Naive thymus-derived CD4-positive, alpha-beta T cell (primary cell): ENCODE results near the gene SPRY1. TPM values are rescaled to one million over a fixed set of nuclear protein-coding genes. Genes with fewer than 3 reads are reported as not detected.

Source experiments
- ATAC-seq: fragments of 150-1000 bp; cut with Tn5 transposase; 2 replicates; pipeline ENCODE4 v1.10.0; 2021; ENCODE audit warnings: mild to moderate bottlenecking, moderate library complexity
- CTCF ChIA-PET: fragments of 350-600 bp; sonication (Branson Sonifier 250); formaldehyde crosslinking; loops from one replicate; lab custom pipeline; 2021; ENCODE audit warnings: antibody characterized with exemption; lab: Charles Lee
- POLR2A ChIA-PET: fragments of 350-600 bp; sonication (Branson Sonifier 250); formaldehyde crosslinking; loops from one replicate; lab custom pipeline; 2021; ENCODE audit warnings: antibody characterized with exemption, inconsistent platforms; lab: Charles Lee
- DNase-seq, 9 donors: peaks; one replicate each; pipeline versions ENCODE4 v3.0.0 to v3.0.0-alpha.2; 2020 to 2022; ENCODE audit warnings: mixed read lengths in 1 of 9
- H3K27ac ChIP-seq: one replicate; pipeline ENCODE4 v1.7.0; 2013; ENCODE audit warnings: mild to moderate bottlenecking, low read depth, low read length, moderate library complexity
- H3K27me3 ChIP-seq, 2 donors: one replicate each; pipeline ENCODE4 v1.7.0; 2013; ENCODE audit warnings: low read length in 2 of 2, mild to moderate bottlenecking in 2 of 2, moderate library complexity in 2 of 2; ENCODE audit not compliant: control insufficient read depth in 2 of 2, insufficient read depth in 2 of 2
- H3K36me3 ChIP-seq, 3 experiments: 1 replicate in 2 of 3; 2 replicates in 1 of 3; pipeline ENCODE4 v1.7.0; 2013; ENCODE audit warnings: low read length in 3 of 3, mild to moderate bottlenecking in 3 of 3, moderate library complexity in 1 of 3; ENCODE audit not compliant: insufficient read depth in 3 of 3, control insufficient read depth in 2 of 3
- H3K4me1 ChIP-seq, 2 donors: one replicate each; pipeline ENCODE4 v1.7.0; 2013; ENCODE audit warnings: low read length in 2 of 2, mild to moderate bottlenecking in 2 of 2, moderate library complexity in 1 of 2; ENCODE audit not compliant: control insufficient read depth in 2 of 2, insufficient read depth in 2 of 2
- H3K4me3 ChIP-seq: 2 replicates; pipeline ENCODE4 v1.7.0; 2013; ENCODE audit warnings: mild to moderate bottlenecking, low read length
- H3K9me3 ChIP-seq, 3 experiments: 1 replicate in 2 of 3; 2 replicates in 1 of 3; pipeline ENCODE4 v1.7.0; 2013; ENCODE audit warnings: low read length in 3 of 3; ENCODE audit not compliant: control insufficient read depth in 2 of 3
- H3K27ac Mint-ChIP-seq, 9 donors: one replicate each; pipeline ENCODE4 v1.8.0; 2020 to 2022; ENCODE audit warnings: mixed read lengths in 9 of 9, mild to moderate bottlenecking in 8 of 9, moderate library complexity in 5 of 9, inconsistent platforms in 2 of 9
- H3K27me3 Mint-ChIP-seq, 5 donors: one replicate each; pipeline ENCODE4 v1.8.0; 2021 to 2022; ENCODE audit warnings: mixed read lengths in 5 of 5, mild to moderate bottlenecking in 1 of 5
- H3K36me3 Mint-ChIP-seq, 5 donors: one replicate each; pipeline ENCODE4 v1.8.0; 2020 to 2022; ENCODE audit warnings: mixed read lengths in 5 of 5, mild to moderate bottlenecking in 3 of 5, inconsistent platforms in 1 of 5
- H3K4me1 Mint-ChIP-seq, 7 donors: one replicate each; pipeline ENCODE4 v1.8.0; 2020 to 2022; ENCODE audit warnings: mixed read lengths in 7 of 7, mild to moderate bottlenecking in 3 of 7, inconsistent platforms in 1 of 7
- H3K4me3 Mint-ChIP-seq, 10 donors: one replicate each; pipeline ENCODE4 v1.8.0; 2020 to 2022; ENCODE audit warnings: mild to moderate bottlenecking in 10 of 10, mixed read lengths in 10 of 10, moderate library complexity in 6 of 10, inconsistent platforms in 2 of 10
- H3K9me3 Mint-ChIP-seq, 11 donors: one replicate each; pipeline ENCODE4 v1.8.0; 2020 to 2022; ENCODE audit warnings: mixed read lengths in 11 of 11, mild to moderate bottlenecking in 4 of 11, inconsistent platforms in 1 of 11, moderate library complexity in 1 of 11
- intact Hi-C, 2 donors: fragments of 100-400 bp; cut with micrococcal nuclease; formaldehyde crosslinking; loops; one replicate each; pipeline ENCODE4 v1.15.1; 2023
- polyA plus RNA-seq, 2 donors: library from polyadenylated mRNA; unstranded; fragments of 300-500 nt; fragmentation: Illumina TruSeq; gene quantifications; one replicate each; pipeline ENCODE4 v1.2.3, GENCODE V29; 2021
- total RNA-seq, 6 experiments: library from RNA in 5 of 6; stranded (reverse) in 5 of 6; gene quantifications; 1 replicate in 5 of 6; 2 replicates in 1 of 6; pipeline ENCODE4 v1.2.3 and lab custom pipeline; 2021 to 2026

The SPRY1 gene
- total and polyA plus RNA-seq, 7 experiments from 2014 or later, result 1.6 to 20.5 (median 4.3) TPM

DNA sequence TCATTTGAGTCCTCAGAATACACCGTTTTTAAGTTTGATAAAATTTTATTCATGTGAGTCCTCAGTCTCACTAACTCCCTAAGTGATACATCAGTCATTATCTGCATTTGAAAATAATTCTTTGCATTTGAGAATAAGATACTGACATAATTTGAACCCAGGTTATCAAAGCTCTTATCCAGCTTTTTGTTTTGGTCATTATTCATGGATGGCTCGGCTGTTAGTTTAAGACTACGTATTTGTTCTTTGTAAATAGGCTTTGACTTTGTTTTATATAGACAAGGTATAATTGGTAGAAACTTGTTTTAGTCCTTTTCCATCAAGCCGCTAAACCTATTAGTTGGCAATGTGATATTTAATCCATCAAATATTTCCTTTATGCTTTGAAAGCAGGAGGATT is 7.9 kb downstream of the SPRY1 start:
- peaks cover 0 to 6% of the 10 kb centered on the region in 2 donors for H3K4me1 ChIP-seq
- H3K4me3 ChIP-seq, result no peak overlapping the region
- ChIA-PET POLR2A (no interaction called here), CTCF (no interaction called here)
- Mint-ChIP-seq H3K4me3 (no peak overlapping the region), H3K36me3 (peaks cover 0 to 28% (median 0%) of the 10 kb centered on the region in 5 donors), H3K27me3 (peaks cover 0 to 38% (median 15%) of the 10 kb centered on the region in 5 donors), H3K27ac (no peak overlapping the region), H3K9me3 (no peaks in the 10 kb centered on the region), H3K4me1 (peaks cover 7 to 51% (median 9%) of the 10 kb centered on the region in 7 donors)
- DNase-seq, result no peak
- peaks cover 0 to 3% of the 10 kb centered on the region in 2 donors for H3K27me3 ChIP-seq
- no peak overlapping the region for H3K27ac ChIP-seq
- no peaks in the 10 kb centered on the region for H3K36me3 ChIP-seq
- ATAC-seq, result no peak
- intact Hi-C loops, result no loop called here
- H3K9me3 ChIP-seq, result no peaks in the 10 kb centered on the region

DNA sequence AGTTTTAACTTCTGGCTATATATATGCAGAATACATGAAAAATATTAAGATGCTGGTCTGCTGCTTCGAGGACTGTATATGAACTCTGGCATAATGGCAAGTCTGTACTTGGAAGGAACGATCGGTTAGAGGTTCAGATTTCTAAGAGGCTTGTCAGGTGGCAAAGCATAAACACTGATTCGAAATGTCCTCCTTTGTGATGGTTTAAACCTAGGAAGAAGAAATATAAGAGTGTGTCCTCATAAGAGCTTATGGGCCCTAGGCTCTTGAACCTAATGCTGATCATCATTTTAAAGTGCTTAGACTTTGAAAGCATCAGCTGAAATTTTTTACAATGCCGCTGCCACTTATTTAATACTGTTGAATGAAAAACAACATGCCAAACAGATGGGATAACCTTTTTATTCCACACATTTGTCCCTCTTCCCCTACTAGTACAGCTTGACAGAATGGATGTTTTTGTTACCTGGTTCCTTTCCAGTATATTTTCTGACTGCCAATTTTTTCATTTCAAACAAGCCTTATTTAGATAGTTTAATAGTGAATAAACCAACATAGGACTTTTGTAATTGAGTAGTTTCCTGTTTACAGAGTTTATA is 8.8 kb downstream of the SPRY1 start:
- Histone ChIP-seq H3K36me3 (no peaks in the 10 kb centered on the region), H3K4me3 (no peak overlapping the region), H3K9me3 (no peaks in the 10 kb centered on the region), H3K4me1 (no peaks in the 10 kb centered on the region), H3K27ac (no peak overlapping the region), H3K27me3 (peaks cover 0 to 3% of the 10 kb centered on the region in 2 donors)
- no peaks in the 10 kb centered on the region for H3K9me3 Mint-ChIP-seq
- POLR2A ChIA-PET, result interaction anchor here (1.1 kb wide), 1 partner anchor 9 kb away, joined by 4 read pairs; the partner anchor contains the start of gene SPRY1
- DNase-seq, result no peak
- H3K27ac Mint-ChIP-seq, result peak overlapping the region in 1 of 9 donors; percentile 15
- intact Hi-C loops, result no loop called here
- no peak for ATAC-seq
- peaks cover 0 to 29% (median 7%) of the 10 kb centered on the region in 5 donors for H3K27me3 Mint-ChIP-seq
- CTCF ChIA-PET, result no interaction called here
- peaks cover 0 to 43% (median under 1%) of the 10 kb centered on the region in 7 donors for H3K4me1 Mint-ChIP-seq
- no peak overlapping the region for H3K4me3 Mint-ChIP-seq
- peaks cover 0 to 25% (median 0%) of the 10 kb centered on the region in 5 donors for H3K36me3 Mint-ChIP-seq

DNA sequence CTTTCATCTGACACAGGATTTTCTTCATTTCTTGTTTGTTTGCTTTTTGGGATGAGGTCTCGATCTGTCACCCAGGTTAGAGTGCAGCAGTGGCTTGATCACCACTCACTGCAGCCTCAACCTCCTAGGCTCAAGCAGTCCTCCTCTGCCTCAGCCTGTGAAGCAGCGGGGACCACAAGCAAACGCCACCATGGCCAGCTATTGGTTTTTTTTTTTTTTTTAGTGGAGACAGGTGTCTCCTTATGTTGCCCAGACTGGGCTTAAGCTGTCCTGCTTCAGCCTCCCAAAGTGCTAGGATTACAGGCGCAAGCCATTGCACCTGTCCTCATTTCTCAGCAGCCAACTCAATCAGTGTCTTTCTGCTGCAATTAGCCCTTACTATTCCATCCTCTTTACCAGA is 10.3 kb downstream of the SPRY1 start:
- Mint-ChIP-seq H3K27ac (no peak overlapping the region), H3K9me3 (no peaks in the 10 kb centered on the region)
- CTCF ChIA-PET, result no interaction called here

DNA sequence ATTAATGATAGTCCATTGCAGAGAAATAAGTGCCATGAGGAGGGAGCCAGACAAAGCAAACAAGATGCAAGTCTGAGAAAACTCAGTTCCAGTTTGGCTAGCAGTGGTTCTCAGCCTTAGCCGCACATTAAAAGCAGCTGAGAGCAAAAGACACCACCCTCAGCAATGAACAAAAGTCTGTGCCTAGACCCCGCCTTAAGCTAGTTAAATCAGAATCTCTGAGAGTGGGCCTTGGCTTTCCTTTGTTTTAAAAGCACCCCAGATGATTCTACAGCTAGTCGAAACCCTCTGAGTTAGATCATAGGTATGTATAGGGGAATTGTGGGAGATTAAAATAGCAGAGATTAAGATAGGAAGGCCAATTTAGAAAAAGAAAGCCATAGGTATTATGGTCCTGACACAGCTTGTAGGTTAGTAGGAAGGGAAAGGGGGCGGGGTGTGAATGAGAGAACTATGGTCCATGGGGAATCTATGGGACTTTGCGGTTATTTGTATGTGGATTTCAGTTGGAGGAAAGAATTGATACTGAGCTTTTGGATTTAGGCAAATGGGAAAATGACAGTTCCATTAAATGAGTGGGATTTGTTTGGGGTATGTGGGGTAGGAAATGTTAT is 12.0 kb downstream of the SPRY1 start:
- peaks cover 0 to 9% (median 0%) of the 10 kb centered on the region in 5 donors for H3K27me3 Mint-ChIP-seq
- no peak overlapping the region for H3K27ac Mint-ChIP-seq
- H3K27me3 ChIP-seq, result no peaks in the 10 kb centered on the region
- CTCF ChIA-PET, result no interaction called here
- intact Hi-C loops, result no loop called here
- no peak overlapping the region for H3K4me3 ChIP-seq
- H3K4me1 ChIP-seq, result no peaks in the 10 kb centered on the region
- DNase-seq (no peak), ATAC-seq (no peak)
- H3K27ac ChIP-seq, result no peak overlapping the region
- H3K9me3 ChIP-seq, result no peaks in the 10 kb centered on the region
- no peak overlapping the region for H3K4me3 Mint-ChIP-seq
- POLR2A ChIA-PET, result interaction anchor here (0.6 kb wide), 1 partner anchor 8 kb away, joined by 3 read pairs; no protein-coding TSS in a partner anchor
- no peaks in the 10 kb centered on the region for H3K36me3 ChIP-seq
- H3K4me1 Mint-ChIP-seq, result peaks cover 0 to 39% (median 7%) of the 10 kb centered on the region in 7 donors
- H3K9me3 Mint-ChIP-seq, result peaks cover 0 to 3% (median 0%) of the 10 kb centered on the region in 11 donors
- peaks cover 0 to 12% (median 0%) of the 10 kb centered on the region in 5 donors for H3K36me3 Mint-ChIP-seq

More for the DNA sequence above, 10.3 kb downstream of the SPRY1 start:
- H3K4me3 ChIP-seq, result no peak overlapping the region
- H3K27me3 ChIP-seq, result peaks cover 0 to under 1% of the 10 kb centered on the region in 2 donors
- DNase-seq (no peak), ATAC-seq (no peak)
- no peaks in the 10 kb centered on the region for H3K4me1 ChIP-seq
- H3K36me3 ChIP-seq, result no peaks in the 10 kb centered on the region
- peaks cover 0 to 24% (median 0%) of the 10 kb centered on the region in 5 donors for H3K36me3 Mint-ChIP-seq
- POLR2A ChIA-PET, result no interaction called here
- peaks cover 0 to 36% (median 0%) of the 10 kb centered on the region in 7 donors for H3K4me1 Mint-ChIP-seq
- H3K27ac ChIP-seq, result no peak overlapping the region
- intact Hi-C loops, result no loop called here
- H3K4me3 Mint-ChIP-seq, result no peak overlapping the region
- peaks cover 0 to 19% (median 0%) of the 10 kb centered on the region in 5 donors for H3K27me3 Mint-ChIP-seq
- H3K9me3 ChIP-seq, result no peaks in the 10 kb centered on the region

DNA sequence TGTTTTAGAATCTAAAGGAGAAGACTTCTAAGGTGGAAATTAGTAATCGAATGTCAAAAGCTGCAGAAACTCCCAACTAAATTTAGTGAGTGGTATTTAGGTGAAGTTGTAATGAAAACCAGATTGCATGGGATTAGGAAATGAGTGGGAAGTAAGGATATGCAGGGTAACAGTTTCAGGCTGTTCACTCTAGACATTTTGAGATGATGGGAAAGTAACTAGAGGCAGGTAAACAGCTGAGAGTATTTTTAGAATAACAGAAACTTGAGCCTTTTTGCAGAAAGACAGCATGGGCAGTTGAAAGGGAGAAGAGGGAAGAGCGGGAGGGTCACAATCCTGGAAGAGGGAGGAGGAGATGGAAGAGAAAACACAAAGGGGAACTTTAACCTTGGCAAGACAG is 12.7 kb downstream of the SPRY1 start:
- Mint-ChIP-seq H3K4me1 (peaks cover 0 to 39% (median 7%) of the 10 kb centered on the region in 7 donors), H3K27me3 (peaks cover 0 to 4% (median 0%) of the 10 kb centered on the region in 5 donors), H3K4me3 (no peak overlapping the region), H3K27ac (no peak overlapping the region), H3K36me3 (peaks cover 0 to 8% (median 0%) of the 10 kb centered on the region in 5 donors), H3K9me3 (peaks cover 0 to 3% (median 0%) of the 10 kb centered on the region in 11 donors)
- Histone ChIP-seq H3K9me3 (no peaks in the 10 kb centered on the region), H3K4me1 (no peaks in the 10 kb centered on the region), H3K36me3 (no peaks in the 10 kb centered on the region), H3K27ac (no peak overlapping the region), H3K27me3 (no peaks in the 10 kb centered on the region), H3K4me3 (no peak overlapping the region)
- ATAC-seq (no peak), DNase-seq (no peak)
- CTCF ChIA-PET, result no interaction called here
- POLR2A ChIA-PET, result interaction anchor here (0.6 kb wide), 1 partner anchor 9 kb away, joined by 3 read pairs; no protein-coding TSS in a partner anchor
- intact Hi-C loops, result no loop called here

DNA sequence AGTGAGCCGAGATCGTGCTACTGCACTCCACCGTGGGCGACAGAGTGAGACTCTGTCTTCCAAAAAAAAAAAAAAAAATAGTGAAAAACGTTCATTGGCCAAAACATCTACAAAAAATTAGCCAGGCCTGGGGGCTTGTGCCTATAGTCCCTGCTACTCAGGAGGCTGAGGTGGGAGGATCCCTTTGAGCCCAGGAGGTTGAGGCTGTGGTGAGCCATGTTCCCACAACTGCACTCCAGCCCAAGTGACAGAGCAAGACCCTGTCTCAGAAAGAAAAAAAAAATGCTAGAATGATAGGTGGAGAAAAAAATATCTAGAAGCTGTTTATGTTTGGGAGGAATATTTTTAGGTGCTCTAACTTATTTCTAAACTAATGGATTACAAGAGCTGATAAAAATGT is 14.9 kb downstream of the SPRY1 start:
- H3K36me3 ChIP-seq, result no peaks in the 10 kb centered on the region
- Mint-ChIP-seq H3K9me3 (peaks cover 0 to 3% (median 0%) of the 10 kb centered on the region in 11 donors), H3K27me3 (peaks cover 0 to 4% (median 0%) of the 10 kb centered on the region in 5 donors), H3K27ac (peak overlapping the region in 1 of 9 donors; percentile 86), H3K4me3 (peak overlapping the region in 1 of 10 donors; percentile 36), H3K4me1 (peaks cover 0 to 37% (median 8%) of the 10 kb centered on the region in 7 donors), H3K36me3 (peaks cover 0 to 2% (median 0%) of the 10 kb centered on the region in 5 donors)
- no peaks in the 10 kb centered on the region for H3K27me3 ChIP-seq
- ChIA-PET POLR2A (no interaction called here), CTCF (no interaction called here)
- no peak overlapping the region for H3K27ac ChIP-seq
- no peak for DNase-seq
- ATAC-seq, result no peak
- H3K4me1 ChIP-seq, result no peaks in the 10 kb centered on the region
- no peak overlapping the region for H3K4me3 ChIP-seq
- intact Hi-C loops, result no loop called here
- no peaks in the 10 kb centered on the region for H3K9me3 ChIP-seq
